ENCODE data around the gene TERT. TPM values are rescaled to one million over a fixed set of nuclear protein-coding genes. Genes with fewer than 3 reads are reported as not detected.

Gene TERT
- total and polyA plus RNA-seq, 4 donors = 0.02 TPM; not detected in 3

DNA sequence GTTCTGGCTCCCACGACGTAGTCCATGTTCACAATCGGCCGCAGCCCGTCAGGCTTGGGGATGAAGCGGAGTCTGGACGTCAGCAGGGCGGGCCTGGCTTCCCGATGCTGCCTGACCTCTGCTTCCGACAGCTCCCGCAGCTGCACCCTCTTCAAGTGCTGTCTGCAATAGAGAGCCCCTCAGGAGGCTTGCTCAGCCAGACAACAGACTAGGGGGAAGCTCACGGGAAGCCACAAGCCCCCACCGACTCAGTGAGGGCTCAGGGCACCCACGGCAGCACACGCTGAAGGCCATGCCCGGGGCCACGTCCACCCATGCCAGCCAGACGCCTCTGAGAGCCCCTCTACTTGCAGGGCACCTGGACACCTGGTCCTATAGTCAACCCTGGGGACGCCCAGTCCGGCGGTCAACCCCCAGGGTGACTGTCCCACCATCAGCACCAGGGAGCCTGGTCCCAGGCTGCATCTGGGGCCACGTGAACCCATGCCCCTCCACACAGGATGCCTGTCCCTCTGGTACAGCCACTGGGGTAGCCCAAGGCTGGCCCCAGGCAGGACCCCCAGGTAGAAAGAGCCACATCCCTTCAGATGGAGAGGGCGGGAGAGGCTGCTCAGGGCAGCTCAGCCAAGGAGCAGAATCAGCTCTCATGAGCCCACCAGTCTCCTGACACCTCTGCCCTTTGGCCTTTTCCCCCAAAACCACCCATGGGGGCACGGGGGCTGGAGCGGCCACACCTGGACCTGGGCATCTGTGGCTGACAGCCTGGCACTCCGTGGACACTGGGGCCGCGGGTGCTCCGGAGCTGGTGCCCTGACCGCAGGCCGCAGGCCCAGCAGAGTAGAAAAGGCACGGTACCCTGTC is 14.5 kb downstream of the TERT start:
- TF ChIP-seq, protein P1, sequence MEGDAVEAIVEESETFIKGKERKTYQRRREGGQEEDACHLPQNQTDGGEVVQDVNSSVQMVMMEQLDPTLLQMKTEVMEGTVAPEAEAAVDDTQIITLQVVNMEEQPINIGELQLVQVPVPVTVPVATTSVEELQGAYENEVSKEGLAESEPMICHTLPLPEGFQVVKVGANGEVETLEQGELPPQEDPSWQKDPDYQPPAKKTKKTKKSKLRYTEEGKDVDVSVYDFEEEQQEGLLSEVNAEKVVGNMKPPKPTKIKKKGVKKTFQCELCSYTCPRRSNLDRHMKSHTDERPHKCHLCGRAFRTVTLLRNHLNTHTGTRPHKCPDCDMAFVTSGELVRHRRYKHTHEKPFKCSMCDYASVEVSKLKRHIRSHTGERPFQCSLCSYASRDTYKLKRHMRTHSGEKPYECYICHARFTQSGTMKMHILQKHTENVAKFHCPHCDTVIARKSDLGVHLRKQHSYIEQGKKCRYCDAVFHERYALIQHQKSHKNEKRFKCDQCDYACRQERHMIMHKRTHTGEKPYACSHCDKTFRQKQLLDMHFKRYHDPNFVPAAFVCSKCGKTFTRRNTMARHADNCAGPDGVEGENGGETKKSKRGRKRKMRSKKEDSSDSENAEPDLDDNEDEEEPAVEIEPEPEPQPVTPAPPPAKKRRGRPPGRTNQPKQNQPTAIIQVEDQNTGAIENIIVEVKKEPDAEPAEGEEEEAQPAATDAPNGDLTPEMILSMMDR (IDR thresholded peaks at IDR 0.05; ENCODE audit: control extremely low read depth, extremely low read depth) = no peak
- DNase-seq (no peak), ATAC-seq (ENCODE audit: insufficient read depth, low FRiP score) (no peak)
- H3K9ac ChIP-seq (ENCODE audit: insufficient read depth in 1 of 2, low read length in 2 of 2) = no peak overlapping the region
- H3K27ac ChIP-seq (ENCODE audit: low read depth in 1 of 2, low read length in 1 of 2) = no peak overlapping the region
- H3K36me3 ChIP-seq (ENCODE audit: control insufficient read depth in 4 of 4, insufficient read depth in 4 of 4, low read length in 4 of 4) = no peaks in the 10 kb centered on the region
- no peaks in the 10 kb centered on the region for H3K27me3 ChIP-seq (ENCODE audit: control insufficient read depth in 3 of 3, insufficient read depth in 3 of 3, low read length in 2 of 3)
- no peaks in the 10 kb centered on the region for H3K4me1 ChIP-seq (ENCODE audit: control insufficient read depth in 5 of 5, insufficient read depth in 5 of 5, low read length in 5 of 5)
- H3K4me3 ChIP-seq = no peak overlapping the region
- H3K9me3 ChIP-seq (ENCODE audit: control insufficient read depth in 4 of 4, insufficient read depth in 3 of 4, low read length in 3 of 4) = peaks cover 0 to 10% (median 0%) of the 10 kb centered on the region in 4 donors
- WGBS, 2 donors = 90 to 95% methylated on average over 29 to 32 of the region's 32 CpGs

DNA sequence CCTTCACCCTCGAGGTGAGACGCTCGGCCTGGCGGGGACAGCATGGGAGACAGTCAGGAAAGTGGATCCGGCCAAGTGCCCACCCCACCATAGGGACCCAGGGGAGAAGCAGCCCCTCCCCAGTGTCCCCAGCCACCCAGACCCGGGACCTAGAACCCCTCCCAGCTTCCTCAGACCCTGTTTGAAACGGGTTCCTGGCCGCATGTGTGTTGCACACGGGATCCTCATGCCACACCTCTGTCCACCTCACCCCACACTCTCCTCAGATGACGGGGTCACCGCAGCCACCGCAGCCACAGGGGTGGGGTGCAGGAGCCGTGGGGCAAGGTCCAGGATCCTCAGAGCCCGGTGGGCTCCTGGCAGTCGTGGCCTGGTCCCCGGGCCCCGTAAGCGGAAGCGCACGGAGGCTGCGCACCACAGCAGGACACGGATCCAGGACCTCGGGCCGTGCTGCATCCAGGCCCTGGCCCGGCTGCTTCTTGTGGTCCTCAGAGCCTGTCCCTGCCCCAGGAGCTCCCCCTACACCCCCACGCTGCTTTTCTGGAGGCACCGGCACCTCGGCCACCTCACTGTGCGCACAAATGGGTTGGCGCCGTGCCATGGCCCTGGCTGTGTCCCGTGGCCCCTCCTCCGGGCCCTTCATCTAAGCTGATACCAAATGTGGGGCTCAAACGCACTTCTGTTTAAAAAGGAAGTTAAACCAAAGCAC is 15.3 kb downstream of the TERT start:
- WGBS, 2 donors = 88 to 92% methylated on average over 34 of the region's 34 CpGs
- H3K27ac ChIP-seq (ENCODE audit: low read depth in 1 of 2, low read length in 1 of 2) = no peak overlapping the region
- H3K36me3 ChIP-seq (ENCODE audit: control insufficient read depth in 4 of 4, insufficient read depth in 4 of 4, low read length in 4 of 4) = no peaks in the 10 kb centered on the region
- ATAC-seq (ENCODE audit: insufficient read depth, low FRiP score) (no peak), DNase-seq (no peak)
- TF ChIP-seq, protein P1 (IDR thresholded peaks at IDR 0.05; ENCODE audit: control extremely low read depth, extremely low read depth) = no peak
- H3K9ac ChIP-seq (ENCODE audit: insufficient read depth in 1 of 2, low read length in 2 of 2) = no peak overlapping the region
- H3K4me3 ChIP-seq = no peak overlapping the region
- peaks cover 0 to 10% (median 0%) of the 10 kb centered on the region in 4 donors for H3K9me3 ChIP-seq (ENCODE audit: control insufficient read depth in 4 of 4, insufficient read depth in 3 of 4, low read length in 3 of 4)
- no peaks in the 10 kb centered on the region for H3K27me3 ChIP-seq (ENCODE audit: control insufficient read depth in 3 of 3, insufficient read depth in 3 of 3, low read length in 2 of 3)
- no peaks in the 10 kb centered on the region for H3K4me1 ChIP-seq (ENCODE audit: control insufficient read depth in 5 of 5, insufficient read depth in 5 of 5, low read length in 5 of 5)

DNA sequence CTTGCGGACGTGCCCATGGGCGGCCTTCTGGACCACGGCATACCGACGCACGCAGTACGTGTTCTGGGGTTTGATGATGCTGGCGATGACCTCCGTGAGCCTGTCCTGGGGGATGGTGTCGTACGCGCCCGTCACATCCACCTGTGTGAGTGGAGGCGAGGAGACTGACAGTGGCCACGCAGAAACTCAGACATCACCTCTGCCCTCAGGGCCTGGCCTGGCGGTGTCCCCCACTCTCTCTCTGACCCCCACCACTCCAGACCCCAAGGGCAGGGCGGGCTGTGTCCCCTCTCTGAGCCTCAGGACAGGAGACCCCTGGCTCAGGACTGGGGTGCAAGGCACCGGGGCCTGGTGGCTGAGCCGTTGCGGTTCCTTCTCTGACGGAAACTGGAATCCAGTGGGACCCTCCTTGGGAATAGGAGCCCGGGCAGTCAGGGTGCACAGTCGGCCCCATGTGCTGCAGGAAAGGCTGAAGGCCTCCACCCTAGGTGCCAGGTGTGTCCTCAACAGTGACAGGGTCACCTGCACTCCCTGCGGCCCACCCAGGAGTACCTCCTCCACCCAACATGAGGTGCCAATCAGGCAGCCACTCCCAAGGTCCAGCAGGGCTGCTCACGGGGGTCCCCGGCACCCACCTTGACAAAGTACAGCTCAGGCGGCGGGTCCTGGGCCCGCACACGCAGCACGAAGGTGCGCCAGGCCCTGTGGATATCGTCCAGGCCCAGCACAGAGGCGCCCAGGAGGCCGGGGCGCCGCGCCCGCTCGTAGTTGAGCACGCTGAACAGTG is 16.0 kb downstream of the TERT start:
- ATAC-seq (ENCODE audit: insufficient read depth, low FRiP score) (no peak), DNase-seq (no peak)
- 95% methylated on average over 41 to 42 of the region's 42 CpGs for whole genome bisulfite sequencing, 2 donors
- TF ChIP-seq, protein P1 (IDR thresholded peaks at IDR 0.05; ENCODE audit: control extremely low read depth, extremely low read depth) = no peak
- Histone ChIP-seq H3K27me3 (ENCODE audit: control insufficient read depth in 3 of 3, insufficient read depth in 3 of 3, low read length in 2 of 3) (no peaks in the 10 kb centered on the region), H3K36me3 (ENCODE audit: control insufficient read depth in 4 of 4, insufficient read depth in 4 of 4, low read length in 4 of 4) (no peaks in the 10 kb centered on the region), H3K9me3 (ENCODE audit: control insufficient read depth in 4 of 4, insufficient read depth in 3 of 4, low read length in 3 of 4) (peaks cover 0 to 10% (median 0%) of the 10 kb centered on the region in 4 donors), H3K9ac (ENCODE audit: insufficient read depth in 1 of 2, low read length in 2 of 2) (no peak overlapping the region), H3K4me3 (no peak overlapping the region), H3K4me1 (ENCODE audit: control insufficient read depth in 5 of 5, insufficient read depth in 5 of 5, low read length in 5 of 5) (no peaks in the 10 kb centered on the region), H3K27ac (ENCODE audit: low read depth in 1 of 2, low read length in 1 of 2) (no peak overlapping the region)
